ENCODE measurements around the gene MS4A10.

DNA sequence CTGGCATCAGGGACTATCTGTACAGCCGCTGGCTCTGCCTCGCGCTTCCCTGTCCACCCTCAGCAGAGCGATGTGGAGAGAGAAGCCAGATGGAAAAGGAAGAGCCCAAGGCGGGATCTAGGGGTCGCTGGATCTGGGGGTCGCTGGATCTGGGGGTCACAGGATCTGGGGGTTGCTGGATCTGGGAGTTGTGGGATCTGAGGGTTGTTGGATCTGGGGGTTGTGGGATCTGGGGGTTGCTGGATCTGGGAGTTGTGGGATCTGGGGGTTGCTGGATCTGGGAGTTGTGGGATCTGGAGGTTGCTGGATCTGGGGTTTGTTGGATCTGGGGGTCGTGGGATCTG lies 2.0 kb upstream of the MS4A10 start:
- TF ChIP-seq, protein P1, sequence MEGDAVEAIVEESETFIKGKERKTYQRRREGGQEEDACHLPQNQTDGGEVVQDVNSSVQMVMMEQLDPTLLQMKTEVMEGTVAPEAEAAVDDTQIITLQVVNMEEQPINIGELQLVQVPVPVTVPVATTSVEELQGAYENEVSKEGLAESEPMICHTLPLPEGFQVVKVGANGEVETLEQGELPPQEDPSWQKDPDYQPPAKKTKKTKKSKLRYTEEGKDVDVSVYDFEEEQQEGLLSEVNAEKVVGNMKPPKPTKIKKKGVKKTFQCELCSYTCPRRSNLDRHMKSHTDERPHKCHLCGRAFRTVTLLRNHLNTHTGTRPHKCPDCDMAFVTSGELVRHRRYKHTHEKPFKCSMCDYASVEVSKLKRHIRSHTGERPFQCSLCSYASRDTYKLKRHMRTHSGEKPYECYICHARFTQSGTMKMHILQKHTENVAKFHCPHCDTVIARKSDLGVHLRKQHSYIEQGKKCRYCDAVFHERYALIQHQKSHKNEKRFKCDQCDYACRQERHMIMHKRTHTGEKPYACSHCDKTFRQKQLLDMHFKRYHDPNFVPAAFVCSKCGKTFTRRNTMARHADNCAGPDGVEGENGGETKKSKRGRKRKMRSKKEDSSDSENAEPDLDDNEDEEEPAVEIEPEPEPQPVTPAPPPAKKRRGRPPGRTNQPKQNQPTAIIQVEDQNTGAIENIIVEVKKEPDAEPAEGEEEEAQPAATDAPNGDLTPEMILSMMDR (IDR thresholded peaks at IDR 0.05; ENCODE audit: poor library complexity) = no peak
- TF ChIP-seq EZH2 (IDR thresholded peaks at IDR 0.05; ENCODE audit: borderline replicate concordance) (no peak), EZH2phosphoT487 (IDR thresholded peaks at IDR 0.05; ENCODE audit: low read depth, severe bottlenecking, unreplicated experiment) (no peak)
